Osteoblast (primary cell): ENCODE data around the gene DLGAP1. TPM values are rescaled to one million over a fixed set of nuclear protein-coding genes. Genes with fewer than 3 reads are reported as not detected.
"Not testable (repeated sequence)": the region's sequence is repeated elsewhere in the genome, so short reads cannot be mapped to it uniquely, and the experiment has no call there.

Experiments used
- DNase-seq: peaks from one replicate; pipeline ENCODE4 v3.0.0; 2011; ENCODE audit warnings: low spot score, mixed read lengths; ENCODE audit not compliant: insufficient read length; ENCODE audit errors: missing footprints
- H2AFZ ChIP-seq: 2 replicates; pipeline ENCODE4 v1.6.0; 2011; ENCODE audit warnings: mild to moderate bottlenecking, low read length
- H3K27ac ChIP-seq: 2 replicates; pipeline ENCODE4 v1.5.1; 2011; ENCODE audit warnings: mild to moderate bottlenecking, low read depth, low read length, moderate library complexity
- H3K27me3 ChIP-seq: 2 replicates; pipeline ENCODE4 v1.6.0; 2012; ENCODE audit warnings: mild to moderate bottlenecking, control low read depth, inconsistent platforms, low read length, moderate library complexity; ENCODE audit not compliant: insufficient read depth
- H3K36me3 ChIP-seq: 2 replicates; pipeline ENCODE4 v1.5.1; 2011; ENCODE audit warnings: mild to moderate bottlenecking, low read length, control low read depth, moderate library complexity; ENCODE audit not compliant: insufficient read depth
- H3K4me1 ChIP-seq: 2 replicates; pipeline ENCODE4 v1.5.1; 2011; ENCODE audit warnings: mild to moderate bottlenecking, low read length, control low read depth, moderate library complexity; ENCODE audit not compliant: insufficient read depth
- H3K4me2 ChIP-seq: 2 replicates; pipeline ENCODE4 v1.6.0; 2011; ENCODE audit warnings: mild to moderate bottlenecking, low read length; ENCODE audit not compliant: insufficient read depth
- H3K4me3 ChIP-seq: fragments of 200-600 bp; sonication (generic); 3 replicates; pipeline ENCODE4 v1.5.1; 2012; ENCODE audit warnings: mild to moderate bottlenecking, low read length, inconsistent platforms; ENCODE audit not compliant: insufficient read depth
- H3K79me2 ChIP-seq: 2 replicates; pipeline ENCODE4 v1.6.0; 2012; ENCODE audit warnings: mild to moderate bottlenecking, low read length, control low read depth, inconsistent platforms; ENCODE audit not compliant: insufficient read depth
- H3K9me3 ChIP-seq: 2 replicates; pipeline ENCODE4 v1.5.1; 2011; ENCODE audit warnings: low read depth, low read length, control low read depth
- H4K20me1 ChIP-seq: 2 replicates; pipeline ENCODE4 v1.6.0; 2012; ENCODE audit warnings: mild to moderate bottlenecking, low read length, control low read depth; ENCODE audit not compliant: insufficient read depth
- CTCF ChIP-seq: IDR thresholded peaks from 2 replicates; pipeline ENCODE4 v1.5.1; 2011; ENCODE audit warnings: mild to moderate bottlenecking, low read depth, low read length, moderate library complexity; ENCODE audit errors: extremely low read depth
- total RNA-seq: library from RNA; depleted of rRNA; stranded (reverse); fragments of >200 nt; gene quantifications from 2 replicates; pipeline ENCODE4 v1.2.3, GENCODE V29; 2012

DLGAP1 gene
- total RNA-seq, 1 donor: not detected

GRCh38 chr18:3604498-3605408, 850.4 kb downstream of the DLGAP1 start:
- Histone ChIP-seq H3K4me3 (peak overlapping the region; percentile 66), H3K4me2 (peak overlapping the region; percentile 87), H2AFZ (no peak overlapping the region)

GRCh38 chr18:3604235-3604497, 850.9 kb downstream of the DLGAP1 start:
- H3K27me3 ChIP-seq: no peaks in the 10 kb centered on the region
- no peaks in the 10 kb centered on the region for H4K20me1 ChIP-seq
- H3K27ac ChIP-seq: peak overlapping the region; percentile 99
- H3K4me3 ChIP-seq: peak overlapping the region; percentile 66
- no peak for DNase-seq
- peaks cover 42% of the 10 kb centered on the region for H3K4me1 ChIP-seq
- peak overlapping the region; percentile 87 for H3K4me2 ChIP-seq
- no peaks in the 10 kb centered on the region for H3K9me3 ChIP-seq
- no peaks in the 10 kb centered on the region for H3K36me3 ChIP-seq
- peaks cover 11% of the 10 kb centered on the region for H3K79me2 ChIP-seq
- H2AFZ ChIP-seq: no peak overlapping the region
- TF ChIP-seq CTCF: no peak

More at GRCh38 chr18:3604498-3605408, 850.4 kb downstream of the DLGAP1 start:
- H3K27ac ChIP-seq: peak overlapping the region; percentile 99
- no peaks in the 10 kb centered on the region for H3K27me3 ChIP-seq
- no peak for DNase-seq
- H3K4me1 ChIP-seq: peaks cover 42% of the 10 kb centered on the region
- no peak for TF ChIP-seq CTCF
- no peaks in the 10 kb centered on the region for H4K20me1 ChIP-seq
- H3K9me3 ChIP-seq: no peaks in the 10 kb centered on the region
- no peaks in the 10 kb centered on the region for H3K36me3 ChIP-seq
- H3K79me2 ChIP-seq: peaks cover 8% of the 10 kb centered on the region

GRCh38 chr18:3603421-3604234, 851.5 kb downstream of the DLGAP1 start:
- no peaks in the 10 kb centered on the region for H4K20me1 ChIP-seq
- H3K36me3 ChIP-seq: no peaks in the 10 kb centered on the region
- no peak overlapping the region for H2AFZ ChIP-seq
- no peaks in the 10 kb centered on the region for H3K27me3 ChIP-seq
- peak overlapping the region; percentile 99 for H3K27ac ChIP-seq
- no peaks in the 10 kb centered on the region for H3K9me3 ChIP-seq
- H3K79me2 ChIP-seq: peaks cover 14% of the 10 kb centered on the region
- TF ChIP-seq CTCF: no peak
- peak overlapping the region; percentile 87 for H3K4me2 ChIP-seq
- H3K4me1 ChIP-seq: peaks cover 42% of the 10 kb centered on the region
- peak overlapping the region; percentile 66 for H3K4me3 ChIP-seq
- DNase-seq: peak; percentile 88

- Histone ChIP-seq H3K79me2 (peaks cover 31% of the 10 kb centered on the region), H3K4me1 (peaks cover 48% of the 10 kb centered on the region)
- H3K27ac ChIP-seq, H3K4me3 ChIP-seq, H3K4me2 ChIP-seq, H4K20me1 ChIP-seq, H3K27me3 ChIP-seq, DNase-seq, H3K9me3 ChIP-seq, H2AFZ ChIP-seq, H3K36me3 ChIP-seq: not testable (repeated sequence)
Measured at GRCh38 chr18:3601106-3601755, 853.9 kb downstream of the DLGAP1 start.
